ENCODE measurements around the gene DUSP3.

DNA sequence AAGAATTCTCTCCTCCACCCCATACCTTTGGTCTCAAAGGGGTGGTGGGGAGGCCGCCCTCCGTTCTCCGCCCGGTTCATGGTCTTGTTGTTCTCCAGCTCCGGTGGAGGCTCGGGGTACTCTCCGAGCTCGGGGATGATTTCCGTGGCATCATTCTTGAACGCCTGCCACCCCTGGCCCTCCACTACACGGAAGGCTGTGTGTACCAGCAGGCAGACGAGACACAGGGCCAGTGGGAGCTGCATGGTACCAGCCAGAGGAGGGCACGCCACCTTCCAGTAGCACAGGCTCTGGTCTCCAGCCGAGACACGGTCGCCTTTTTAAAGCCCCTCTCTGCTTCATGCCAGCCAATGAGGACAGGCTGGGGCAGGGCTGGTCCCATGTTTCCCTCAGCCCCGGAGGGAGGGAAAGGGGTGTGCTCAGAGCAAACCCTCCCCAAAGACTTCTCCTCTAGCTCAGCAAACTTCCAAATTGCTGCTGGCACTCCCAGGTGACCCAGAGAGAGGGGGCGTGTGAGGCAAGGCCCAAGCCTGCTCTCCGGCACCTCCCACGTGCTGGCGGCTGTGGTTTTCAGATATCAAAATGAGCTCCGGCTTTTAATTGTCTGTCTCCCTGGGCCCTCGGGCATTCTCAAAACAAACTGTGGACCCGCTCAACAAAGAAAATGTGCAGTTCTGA, 20.1 kb downstream of the DUSP3 start, which contains the start of gene SOST:
- no peak for TF ChIP-seq CTCF (IDR thresholded peaks at IDR 0.05; ENCODE audit: poor library complexity)
- no peak for TF ChIP-seq EZH2 (IDR thresholded peaks at IDR 0.05; ENCODE audit: borderline replicate concordance)
- TF ChIP-seq EZH2phosphoT487 (IDR thresholded peaks at IDR 0.05; ENCODE audit: low read depth, severe bottlenecking, unreplicated experiment): no peak

All from hepatocyte (in vitro differentiated cells).